H9 (cell line): ENCODE results near the gene CHD6. TPM values are rescaled to one million over a fixed set of nuclear protein-coding genes. Genes with fewer than 3 reads are reported as not detected.

Experiments
- DNase-seq: peaks from one replicate; pipeline ENCODE4 v3.0.0-alpha.2; 2017
- H2AFZ ChIP-seq: one replicate; pipeline ENCODE4 v1.6.1; 2013; ENCODE audit warnings: mild to moderate bottlenecking, low read length, control low read depth, moderate library complexity
- H2AK5ac ChIP-seq: 2 replicates; pipeline ENCODE4 v1.6.1; 2013; ENCODE audit warnings: low read length, control low read depth, mixed read lengths; ENCODE audit not compliant: insufficient read length
- H2BK120ac ChIP-seq: one replicate; pipeline ENCODE4 v1.6.1; 2013; ENCODE audit warnings: low read depth, mild to moderate bottlenecking, low read length, control low read depth, inconsistent platforms; ENCODE audit not compliant: poor library complexity, severe bottlenecking
- H2BK12ac ChIP-seq: 2 replicates; pipeline ENCODE4 v1.6.1; 2013; ENCODE audit warnings: low read length, control low read depth, mixed read lengths, low read depth; ENCODE audit not compliant: insufficient read length
- H2BK15ac ChIP-seq: 2 replicates; pipeline ENCODE4 v1.6.1; 2013; ENCODE audit warnings: low read depth, low read length, control low read depth
- H2BK20ac ChIP-seq: one replicate; pipeline ENCODE4 v1.6.1; 2013; ENCODE audit warnings: low read depth, mild to moderate bottlenecking, low read length, control low read depth, inconsistent platforms; ENCODE audit not compliant: poor library complexity, severe bottlenecking
- H2BK5ac ChIP-seq: 2 replicates; pipeline ENCODE4 v1.6.1; 2013; ENCODE audit warnings: low read length, control low read depth, mixed read lengths; ENCODE audit not compliant: insufficient read length
- H3K14ac ChIP-seq: 2 replicates; pipeline ENCODE4 v1.6.1; 2013; ENCODE audit warnings: low read length, control low read depth; ENCODE audit not compliant: insufficient read depth
- H3K18ac ChIP-seq: 2 replicates; pipeline ENCODE4 v1.6.1; 2013; ENCODE audit warnings: low read depth, mild to moderate bottlenecking, mixed read lengths, low read length, control low read depth; ENCODE audit not compliant: insufficient read length
- H3K23ac ChIP-seq: 2 replicates; pipeline ENCODE4 v1.6.1; 2013; ENCODE audit warnings: low read length, control low read depth, mixed read lengths, low read depth; ENCODE audit not compliant: insufficient read length
- H3K23me2 ChIP-seq: 2 replicates; pipeline ENCODE4 v1.6.1; 2013; ENCODE audit warnings: low read depth, mild to moderate bottlenecking, mixed read lengths, low read length, control low read depth; ENCODE audit not compliant: insufficient read length, poor library complexity, severe bottlenecking
- H3K27ac ChIP-seq: 2 replicates; pipeline ENCODE4 v1.5.1; 2013; ENCODE audit warnings: low read length, control low read depth, mixed read lengths, low read depth; ENCODE audit not compliant: insufficient read length
- H3K27me3 ChIP-seq: 2 replicates; pipeline ENCODE4 v1.6.1; 2013; ENCODE audit warnings: low read length, control low read depth, inconsistent platforms; ENCODE audit not compliant: insufficient read depth
- H3K4ac ChIP-seq: 2 replicates; pipeline ENCODE4 v1.6.1; 2013; ENCODE audit warnings: low read depth, mild to moderate bottlenecking, control low read depth, inconsistent platforms, low read length, moderate library complexity
- H3K4me1 ChIP-seq: 2 replicates; pipeline ENCODE4 v1.6.1; 2013; ENCODE audit warnings: low read length, control low read depth, inconsistent platforms; ENCODE audit not compliant: insufficient read depth
- H3K4me2 ChIP-seq: 2 replicates; pipeline ENCODE4 v1.6.1; 2013; ENCODE audit warnings: low read length, control low read depth, mixed read lengths; ENCODE audit not compliant: insufficient read length, insufficient read depth
- H3K56ac ChIP-seq: 2 replicates; pipeline ENCODE4 v1.6.1; 2013; ENCODE audit warnings: low read depth, mild to moderate bottlenecking, mixed read lengths, low read length, control low read depth; ENCODE audit not compliant: insufficient read length
- H3K79me1 ChIP-seq: 2 replicates; pipeline ENCODE4 v1.6.1; 2013; ENCODE audit warnings: low read depth, mild to moderate bottlenecking, moderate library complexity, low read length, control low read depth, inconsistent platforms; ENCODE audit not compliant: insufficient read depth, poor library complexity, severe bottlenecking
- H3K79me2 ChIP-seq: 2 replicates; pipeline ENCODE4 v1.6.1; 2013; ENCODE audit warnings: low read length, control low read depth, inconsistent platforms; ENCODE audit not compliant: insufficient read depth
- H3K9ac ChIP-seq: 2 replicates; pipeline ENCODE4 v1.6.1; 2013; ENCODE audit warnings: low read length, control low read depth, mixed read lengths; ENCODE audit not compliant: insufficient read length; ENCODE audit errors: extremely low read depth
- H3K9me3 ChIP-seq: one replicate; pipeline ENCODE4 v1.6.1; 2013; ENCODE audit warnings: low read depth, low read length, inconsistent platforms; ENCODE audit not compliant: control insufficient read depth
- H3T11ph ChIP-seq: one replicate; pipeline ENCODE4 v1.6.1; 2013; ENCODE audit warnings: mild to moderate bottlenecking, low read length, control low read depth, inconsistent platforms
- H4K20me1 ChIP-seq: one replicate; pipeline ENCODE4 v1.6.1; 2013; ENCODE audit not compliant: control insufficient read depth, insufficient read length, insufficient read depth
- H4K5ac ChIP-seq: 2 replicates; pipeline ENCODE4 v1.6.1; 2013; ENCODE audit warnings: low read depth, mild to moderate bottlenecking, mixed read lengths, low read length, control low read depth; ENCODE audit not compliant: insufficient read length
- H4K8ac ChIP-seq: replicated peaks from 2 replicates; pipeline ENCODE4 v1.6.1; 2013; ENCODE audit warnings: low read length, control low read depth, mixed read lengths, low read depth; ENCODE audit not compliant: insufficient read length
- H4K91ac ChIP-seq: 2 replicates; pipeline ENCODE4 v1.6.1; 2013; ENCODE audit warnings: low read depth, mild to moderate bottlenecking, moderate library complexity, mixed read lengths, low read length, control low read depth; ENCODE audit not compliant: insufficient read length
- H3K27ac Mint-ChIP-seq, 3 experiments: 2 replicates in 2 of 3; 3 replicates in 1 of 3; pipeline ENCODE4 v1.8.0; 2020 to 2021; ENCODE audit warnings: mixed read lengths in 3 of 3, mild to moderate bottlenecking in 1 of 3, moderate library complexity in 1 of 3
- H3K27me3 Mint-ChIP-seq: 2 replicates; pipeline ENCODE4 v1.8.0; 2021; ENCODE audit warnings: low read depth, mild to moderate bottlenecking, moderate library complexity, mixed read lengths
- H3K36me3 Mint-ChIP-seq, 3 experiments: 2 replicates in 2 of 3; 3 replicates in 1 of 3; pipeline ENCODE4 v1.8.0; 2020 to 2021; ENCODE audit warnings: low read depth in 3 of 3, mixed read lengths in 3 of 3; ENCODE audit not compliant: insufficient read depth in 1 of 3
- H3K4me1 Mint-ChIP-seq, 2 experiments: 2 replicates each; pipeline ENCODE4 v1.8.0; 2020; ENCODE audit warnings: mixed read lengths in 2 of 2
- H3K4me3 Mint-ChIP-seq, 2 experiments: 2 replicates in 1 of 2; 3 replicates in 1 of 2; pipeline ENCODE4 v1.8.0; 2020 to 2021; ENCODE audit warnings: mild to moderate bottlenecking in 2 of 2, mixed read lengths in 2 of 2, moderate library complexity in 1 of 2
- H3K9me3 Mint-ChIP-seq, 2 experiments: 2 replicates in 1 of 2; 3 replicates in 1 of 2; pipeline ENCODE4 v1.8.0; 2020; ENCODE audit warnings: mild to moderate bottlenecking in 2 of 2, mixed read lengths in 2 of 2, moderate library complexity in 1 of 2
- CTCF ChIP-seq: fragments of 200-600 bp; sonication (generic); conservative IDR thresholded peaks from 3 replicates; pipeline ENCODE4 v1.8.0; 2021; ENCODE audit warnings: antibody characterized with exemption, mild to moderate bottlenecking
- WGBS: extraction: QIAGEN DNeasy Blood & Tissue Kit; methylation state at CpG from one replicate; pipeline ENCODE4 v1.1.7; 2013; ENCODE audit warnings: missing lambda C conversion rate, low lambda C conversion rate, mixed read lengths; ENCODE audit not compliant: insufficient read length; ENCODE audit errors: extremely low coverage; 5-methylcytosine and 5-hydroxymethylcytosine counted together
- total RNA-seq: library from RNA; stranded (reverse); gene quantifications from 2 replicates; pipeline ENCODE4 v1.2.1, GENCODE V29; 2021

CHD6 gene
- total RNA-seq, 1 experiment from 2014 or later = 51.5 TPM

GRCh38 chr20:41501376-41501775 lies 116.8 kb downstream of the CHD6 start:
- H3K23me2 ChIP-seq = no peaks in the 10 kb centered on the region
- no peak overlapping the region for H3K56ac ChIP-seq
- no peak overlapping the region for H3K14ac ChIP-seq
- no peak overlapping the region for H4K5ac ChIP-seq
- no peak overlapping the region for H3K18ac ChIP-seq
- H3K4me1 Mint-ChIP-seq = peaks cover 10 to 13% of the 10 kb centered on the region in 2 experiments
- no peak overlapping the region for H3K4ac ChIP-seq
- no peak overlapping the region for H2AFZ ChIP-seq
- no peak overlapping the region for H2BK12ac ChIP-seq
- H2BK120ac ChIP-seq = no peak overlapping the region
- no peak overlapping the region for H3K23ac ChIP-seq
- H2BK20ac ChIP-seq = no peak overlapping the region
- DNase-seq = no peak
- no peak overlapping the region for H3K27ac Mint-ChIP-seq
- H3K79me1 ChIP-seq = no peaks in the 10 kb centered on the region
- no peak overlapping the region for H2BK15ac ChIP-seq
- WGBS = no CpG with 5 or more reads among the region's 1 CpG
- no peaks in the 10 kb centered on the region for H4K20me1 ChIP-seq
- H3K27ac ChIP-seq = no peak overlapping the region
- no peak overlapping the region for H3T11ph ChIP-seq
- H3K9me3 ChIP-seq = no peaks in the 10 kb centered on the region
- no peak for TF ChIP-seq CTCF
- H3K36me3 Mint-ChIP-seq = peaks cover 15 to 47% (median 43%) of the 10 kb centered on the region in 3 experiments
- H3K9ac ChIP-seq = no peak overlapping the region
- H2AK5ac ChIP-seq = no peak overlapping the region
- no peaks in the 10 kb centered on the region; a peak in 4 of 5 replicates for H3K9me3 Mint-ChIP-seq
- H3K79me2 ChIP-seq = no peaks in the 10 kb centered on the region
- no peak overlapping the region for H4K8ac ChIP-seq
- no peaks in the 10 kb centered on the region for H3K4me1 ChIP-seq
- H3K4me3 Mint-ChIP-seq = no peak overlapping the region
- no peak overlapping the region for H3K4me2 ChIP-seq
- no peak overlapping the region for H4K91ac ChIP-seq
- H3K27me3 ChIP-seq = no peaks in the 10 kb centered on the region
- H3K27me3 Mint-ChIP-seq = no peaks in the 10 kb centered on the region
- no peak overlapping the region for H2BK5ac ChIP-seq
